Esophagus muscularis mucosa (tissue), 3 donors: ENCODE results near the gene SRPRA.

Experiments
- POLR2A ChIP-seq: fragments of 450-650 bp; IDR thresholded peaks from one replicate; pipeline ENCODE4 v1.6.1; 2017; ENCODE audit warnings: antibody characterized with exemption, moderate library complexity, mild to moderate bottlenecking, low read depth
- TF ChIP-seq, protein P1 (sequence below), 3 experiments: fragments of 200-600 bp in 2 of 3; fragments of 450-650 bp in 1 of 3; sonication (generic) in 2 of 3; IDR thresholded peaks; one replicate each; pipeline ENCODE4 v1.5.1; 2017 to 2019; ENCODE audit warnings: antibody characterized with exemption in 3 of 3, mild to moderate bottlenecking in 2 of 3, moderate library complexity in 1 of 3

DNA sequence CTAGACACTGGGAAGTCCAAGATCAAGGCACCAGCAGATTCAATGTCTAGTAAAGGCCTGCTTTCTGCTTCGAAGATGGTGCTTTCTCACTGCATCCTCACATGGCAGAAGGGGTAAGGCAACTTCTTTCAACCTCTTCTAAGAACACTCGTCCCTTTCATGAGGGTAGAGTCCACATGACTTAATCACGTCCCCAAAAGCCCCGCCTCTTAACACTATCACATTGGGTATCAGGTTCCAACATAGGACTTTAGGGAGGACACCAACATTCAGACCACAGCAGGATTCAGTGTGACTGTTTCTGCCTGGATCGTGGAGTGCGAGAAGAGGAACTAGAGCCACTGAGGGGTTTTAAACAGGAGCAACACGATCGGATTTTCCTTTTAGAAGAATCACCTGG lies 10.5 kb upstream of the SRPRA start:
- TF ChIP-seq, protein P1, sequence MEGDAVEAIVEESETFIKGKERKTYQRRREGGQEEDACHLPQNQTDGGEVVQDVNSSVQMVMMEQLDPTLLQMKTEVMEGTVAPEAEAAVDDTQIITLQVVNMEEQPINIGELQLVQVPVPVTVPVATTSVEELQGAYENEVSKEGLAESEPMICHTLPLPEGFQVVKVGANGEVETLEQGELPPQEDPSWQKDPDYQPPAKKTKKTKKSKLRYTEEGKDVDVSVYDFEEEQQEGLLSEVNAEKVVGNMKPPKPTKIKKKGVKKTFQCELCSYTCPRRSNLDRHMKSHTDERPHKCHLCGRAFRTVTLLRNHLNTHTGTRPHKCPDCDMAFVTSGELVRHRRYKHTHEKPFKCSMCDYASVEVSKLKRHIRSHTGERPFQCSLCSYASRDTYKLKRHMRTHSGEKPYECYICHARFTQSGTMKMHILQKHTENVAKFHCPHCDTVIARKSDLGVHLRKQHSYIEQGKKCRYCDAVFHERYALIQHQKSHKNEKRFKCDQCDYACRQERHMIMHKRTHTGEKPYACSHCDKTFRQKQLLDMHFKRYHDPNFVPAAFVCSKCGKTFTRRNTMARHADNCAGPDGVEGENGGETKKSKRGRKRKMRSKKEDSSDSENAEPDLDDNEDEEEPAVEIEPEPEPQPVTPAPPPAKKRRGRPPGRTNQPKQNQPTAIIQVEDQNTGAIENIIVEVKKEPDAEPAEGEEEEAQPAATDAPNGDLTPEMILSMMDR (IDR thresholded peaks at IDR 0.05), result no peak
- no peak for TF ChIP-seq POLR2A
